ENCODE results near the gene ABR.

ABR gene

GRCh38 chr17:1166276-1166675, 13.5 kb downstream of the ABR start:
- Histone ChIP-seq H3K27me3 (ENCODE audit: insufficient read depth, low read length, poor library complexity, severe bottlenecking) (no peaks in the 10 kb centered on the region), H3K36me3 (ENCODE audit: insufficient read depth, low read length) (no peaks in the 10 kb centered on the region), H3K4me2 (ENCODE audit: low read depth, low read length, poor library complexity, severe bottlenecking) (no peak overlapping the region)

GRCh38 chr17:1165836-1166235, 13.9 kb downstream of the ABR start:
- Histone ChIP-seq H2AFZ (ENCODE audit: low read length) (no peak overlapping the region), H3K4me2 (ENCODE audit: low read depth, low read length, poor library complexity, severe bottlenecking) (no peak overlapping the region), H3K9me3 (ENCODE audit: insufficient read depth, low read depth, low read length) (no peaks in the 10 kb centered on the region), H3K79me2 (ENCODE audit: insufficient read depth, low read length) (no peaks in the 10 kb centered on the region), H4K20me1 (ENCODE audit: insufficient read depth, low read length, poor library complexity, severe bottlenecking) (no peaks in the 10 kb centered on the region), H3K27me3 (ENCODE audit: insufficient read depth, low read length, poor library complexity, severe bottlenecking) (no peaks in the 10 kb centered on the region), H3K4me1 (ENCODE audit: insufficient read depth, low read length, poor library complexity, severe bottlenecking) (peaks cover 5% of the 10 kb centered on the region), H3K36me3 (ENCODE audit: insufficient read depth, low read length) (no peaks in the 10 kb centered on the region), H3K9me2 (replicated peaks; ENCODE audit: low read depth, low read length) (no peaks in the 10 kb centered on the region), H3F3A (ENCODE audit: low read depth) (no peaks in the 10 kb centered on the region), H3K4me3 (ENCODE audit: low read length, poor library complexity, severe bottlenecking) (no peak overlapping the region), H3K9ac (ENCODE audit: low read depth, low read length, poor library complexity, severe bottlenecking) (no peak overlapping the region)
- no peak for TF ChIP-seq EZH2phosphoT487 (IDR thresholded peaks at IDR 0.05; ENCODE audit: borderline replicate concordance)

More at GRCh38 chr17:1166276-1166675, 13.5 kb downstream of the ABR start:
- TF ChIP-seq EZH2phosphoT487 (IDR thresholded peaks at IDR 0.05; ENCODE audit: borderline replicate concordance) (no peak), CTCF (conservative IDR thresholded peaks at IDR 0.05; ENCODE audit: low read length) (no peak)
- Histone ChIP-seq H3K4me1 (ENCODE audit: insufficient read depth, low read length, poor library complexity, severe bottlenecking) (peaks cover 9% of the 10 kb centered on the region), H3F3A (ENCODE audit: low read depth) (no peaks in the 10 kb centered on the region), H3K4me3 (ENCODE audit: low read length, poor library complexity, severe bottlenecking) (no peak overlapping the region), H3K9me3 (ENCODE audit: insufficient read depth, low read depth, low read length) (no peaks in the 10 kb centered on the region), H3K9ac (ENCODE audit: low read depth, low read length, poor library complexity, severe bottlenecking) (no peak overlapping the region), H3K9me2 (replicated peaks; ENCODE audit: low read depth, low read length) (no peaks in the 10 kb centered on the region), H4K20me1 (ENCODE audit: insufficient read depth, low read length, poor library complexity, severe bottlenecking) (no peaks in the 10 kb centered on the region), H2AFZ (ENCODE audit: low read length) (no peak overlapping the region), H3K79me2 (ENCODE audit: insufficient read depth, low read length) (no peaks in the 10 kb centered on the region)

GRCh38 chr17:1164935-1165556, 14.7 kb downstream of the ABR start:
- no peaks in the 10 kb centered on the region for H3K79me2 ChIP-seq (ENCODE audit: insufficient read depth, low read length)
- no peaks in the 10 kb centered on the region for H3K36me3 ChIP-seq (ENCODE audit: insufficient read depth, low read length)

More at GRCh38 chr17:1164935-1165556, 14.7 kb downstream of the ABR start:
- H3K4me2 ChIP-seq (ENCODE audit: low read depth, low read length, poor library complexity, severe bottlenecking), result no peak overlapping the region
- H2AFZ ChIP-seq (ENCODE audit: low read length), result no peak overlapping the region
- H3K9me3 ChIP-seq (ENCODE audit: insufficient read depth, low read depth, low read length), result no peaks in the 10 kb centered on the region
- no peaks in the 10 kb centered on the region for H3K9me2 ChIP-seq (replicated peaks; ENCODE audit: low read depth, low read length)
- no peaks in the 10 kb centered on the region for H3F3A ChIP-seq (ENCODE audit: low read depth)
- H3K4me1 ChIP-seq (ENCODE audit: insufficient read depth, low read length, poor library complexity, severe bottlenecking), result peaks cover 4% of the 10 kb centered on the region
- no peak overlapping the region for H3K4me3 ChIP-seq (ENCODE audit: low read length, poor library complexity, severe bottlenecking)
- H3K9ac ChIP-seq (ENCODE audit: low read depth, low read length, poor library complexity, severe bottlenecking), result no peak overlapping the region
- TF ChIP-seq EZH2phosphoT487 (IDR thresholded peaks at IDR 0.05; ENCODE audit: borderline replicate concordance) (no peak), CTCF (conservative IDR thresholded peaks at IDR 0.05; ENCODE audit: low read length) (no peak)
- no peaks in the 10 kb centered on the region for H3K27me3 ChIP-seq (ENCODE audit: insufficient read depth, low read length, poor library complexity, severe bottlenecking)
- no peaks in the 10 kb centered on the region for H4K20me1 ChIP-seq (ENCODE audit: insufficient read depth, low read length, poor library complexity, severe bottlenecking)

All from Loucy (cell line).